ENCODE data around the gene CTNNA1.

DNA sequence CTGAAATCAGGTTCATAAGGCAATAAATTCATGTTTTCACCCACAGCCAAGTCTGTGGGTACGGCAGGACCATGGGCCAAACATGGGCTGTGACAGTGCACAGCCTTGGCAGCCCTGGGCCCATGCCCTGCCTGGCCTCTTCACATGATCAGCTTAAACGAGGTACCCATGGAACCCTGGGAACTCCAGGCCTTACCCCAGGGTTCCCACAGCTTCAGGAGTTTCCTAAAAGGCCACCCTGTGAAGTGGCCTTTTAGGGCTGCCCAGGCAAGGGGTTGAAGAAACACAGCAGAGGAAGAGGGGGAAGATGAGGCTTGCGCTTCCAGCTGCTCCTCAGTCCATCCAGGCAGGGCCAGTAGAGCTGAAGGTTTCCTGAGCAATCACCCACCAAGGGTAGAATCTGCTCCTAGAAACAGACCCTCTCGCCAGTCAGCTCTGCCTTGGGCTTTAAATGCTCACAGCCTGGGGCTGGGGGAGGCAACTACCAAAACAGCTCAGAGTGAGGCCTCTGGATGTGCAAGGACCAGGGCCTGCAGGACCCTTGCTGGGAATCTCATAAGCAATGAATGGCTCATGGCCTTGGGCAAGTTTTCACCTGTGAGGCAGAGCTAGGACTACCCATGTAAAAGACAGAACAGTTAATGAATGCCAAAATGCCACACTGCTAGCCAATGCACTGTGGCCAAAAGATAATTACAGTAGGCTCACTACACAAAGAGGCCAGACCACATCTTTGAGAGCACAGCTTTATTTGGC is 201.2 kb downstream of the CTNNA1 start:
- TF ChIP-seq CTCF (IDR thresholded peaks at IDR 0.05) (no peak), POLR2A (IDR thresholded peaks at IDR 0.05) (no peak)

Measured in right lobe of liver (tissue), 4 donors.